ENCODE measurements around the gene AGBL4. TPM values are rescaled to one million over a fixed set of nuclear protein-coding genes. Genes with fewer than 3 reads are reported as not detected.
"Not testable (repeated sequence)": the region's sequence is repeated elsewhere in the genome, so short reads cannot be mapped to it uniquely, and the experiment has no call there.

Gene AGBL4
- total RNA-seq (ENCODE audit: insufficient read depth, low replicate concordance), result 3.1 TPM

DNA sequence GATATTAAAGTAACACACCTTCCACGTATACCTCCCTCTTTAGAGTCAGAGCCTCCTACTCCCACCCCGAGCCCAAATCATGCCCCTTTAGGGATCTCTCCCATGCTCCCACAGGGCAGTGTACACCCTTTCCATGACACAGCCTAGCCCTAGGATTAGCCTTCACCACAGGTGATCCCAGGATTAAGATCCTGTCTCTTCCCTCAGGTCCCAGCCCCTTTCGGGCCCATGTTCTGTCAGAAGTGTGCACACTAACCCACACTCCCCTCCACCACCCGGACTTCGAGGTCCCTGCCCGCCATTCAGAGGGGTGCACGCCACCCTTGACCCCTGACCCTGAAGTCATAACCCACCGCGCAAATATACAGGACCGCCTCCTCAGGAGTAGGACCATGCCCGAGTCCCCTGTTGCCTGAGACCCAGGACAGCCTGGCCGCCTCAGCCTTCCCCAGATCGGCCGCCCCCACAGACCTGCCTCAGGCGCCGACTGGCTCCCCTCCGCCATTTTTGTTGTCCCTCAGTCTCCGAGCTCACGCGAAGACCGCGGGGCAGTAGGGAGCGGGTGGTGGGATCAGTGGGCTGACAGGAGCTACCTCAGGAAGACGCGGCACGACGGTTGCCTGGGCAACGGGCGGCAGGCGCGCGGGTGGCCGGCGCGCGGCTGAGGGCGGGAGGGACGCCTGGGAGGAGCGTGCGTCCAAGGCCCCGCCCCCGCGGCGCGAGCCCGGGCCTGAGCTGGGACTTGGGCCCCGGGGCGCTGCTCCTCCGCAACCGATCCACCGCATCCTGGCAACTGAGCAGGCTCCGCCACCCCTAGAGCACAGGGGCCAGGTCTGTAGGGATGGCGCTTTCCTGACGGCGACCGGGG, at the start of gene AGBL4:
AGBL4 (minus strand) TSS at position 663 of the 868 bp plus-strand sequence.
- peak; percentile 38 for DNase-seq (ENCODE audit: low spot score)

DNA sequence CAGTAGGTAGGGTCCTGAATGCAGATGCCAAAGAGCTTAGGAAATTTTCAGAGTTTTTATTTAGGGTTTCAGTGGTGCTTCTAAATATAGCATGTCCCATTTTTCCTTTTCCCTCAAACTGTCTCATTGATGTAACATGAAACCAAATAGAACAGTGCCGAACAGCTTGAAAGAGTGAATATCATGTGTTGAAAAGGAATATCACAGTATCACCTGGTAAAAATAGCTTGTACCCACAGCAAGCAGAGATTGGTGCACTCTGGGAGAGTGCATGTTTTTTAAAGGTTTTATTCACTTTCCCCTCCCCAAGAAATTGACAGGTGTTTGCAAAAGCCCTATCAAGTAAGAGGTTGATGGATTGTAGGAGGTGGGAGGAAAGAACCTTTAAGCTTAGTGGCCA, 43.1 kb upstream of the AGBL4 start:
- no peak for DNase-seq (ENCODE audit: low spot score)

GRCh38 chr1:50060279-50060678, 36.5 kb upstream of the AGBL4 start:
- no peak for DNase-seq (ENCODE audit: low spot score)

GRCh38 chr1:50048791-50049190, 25.0 kb upstream of the AGBL4 start:
- DNase-seq (ENCODE audit: low spot score), result no peak

GRCh38 chr1:50047916-50048694, 24.4 kb upstream of the AGBL4 start:
- no peak for DNase-seq (ENCODE audit: low spot score)

GRCh38 chr1:50038237-50038809, 14.6 kb upstream of the AGBL4 start:
- DNase-seq (ENCODE audit: low spot score), result no peak

GRCh38 chr1:50027794-50028193, 4.0 kb upstream of the AGBL4 start:
- no peak for DNase-seq (ENCODE audit: low spot score)

- DNase-seq (ENCODE audit: low spot score), result no peak
Observed at GRCh38 chr1:49995734-49996133, 28.0 kb downstream of the AGBL4 start.

DNA sequence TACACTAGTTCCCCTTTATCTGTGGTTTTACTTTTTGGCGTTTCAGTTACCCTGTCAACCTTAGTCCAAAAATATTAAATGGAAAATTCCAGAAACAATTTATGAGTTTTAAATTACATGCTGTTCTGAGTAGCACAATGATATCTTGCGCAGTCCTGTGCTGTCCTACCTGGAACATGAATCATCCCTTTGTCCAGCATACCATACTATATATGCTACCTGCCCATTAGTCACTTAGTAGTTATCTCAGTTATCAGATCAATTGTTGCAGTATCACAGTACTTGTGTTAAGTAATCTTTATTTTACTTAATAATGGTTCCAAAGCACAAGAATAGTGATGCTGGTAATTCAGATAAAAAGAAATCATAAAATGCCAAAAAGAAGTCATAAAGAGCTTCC, 52.7 kb downstream of the AGBL4 start:
- no peak for DNase-seq (ENCODE audit: low spot score)

- DNase-seq (ENCODE audit: low spot score), result no peak
Observed at GRCh38 chr1:49951385-49951784, 72.4 kb downstream of the AGBL4 start.

DNA sequence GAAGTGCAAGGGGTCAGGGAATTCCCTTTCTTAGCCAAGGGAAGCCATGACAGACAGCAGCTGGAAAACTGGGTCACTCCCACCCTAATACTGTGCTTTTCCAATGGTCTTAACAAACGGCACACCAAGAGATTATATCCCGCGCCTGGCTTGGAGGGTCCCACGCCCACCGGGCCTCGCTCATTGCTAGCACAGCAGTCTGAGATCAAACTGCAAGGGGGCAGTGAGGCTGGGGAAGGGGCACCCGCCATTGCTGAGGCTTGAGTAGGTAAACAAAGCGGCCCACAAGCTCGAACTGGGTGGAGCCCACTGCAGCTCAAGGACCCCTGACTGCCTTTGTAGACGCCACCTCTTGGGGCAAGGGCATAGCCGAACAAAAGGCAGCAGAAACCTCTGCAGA, 108.5 kb downstream of the AGBL4 start:
- DNase-seq (ENCODE audit: low spot score), result not testable (repeated sequence)

GRCh38 chr1:49906365-49906764, 117.4 kb downstream of the AGBL4 start:
- no peak for DNase-seq (ENCODE audit: low spot score)

- no peak for DNase-seq (ENCODE audit: low spot score)
Observed at GRCh38 chr1:49864581-49864980, 159.2 kb downstream of the AGBL4 start.

GRCh38 chr1:49854741-49855140, 169.0 kb downstream of the AGBL4 start:
- no peak for DNase-seq (ENCODE audit: low spot score)

GRCh38 chr1:49842596-49842995, 181.2 kb downstream of the AGBL4 start:
- no peak for DNase-seq (ENCODE audit: low spot score)

- DNase-seq (ENCODE audit: low spot score), result no peak
Observed at GRCh38 chr1:49841767-49842166, 182.0 kb downstream of the AGBL4 start.

- no peak for DNase-seq (ENCODE audit: low spot score)
Observed at GRCh38 chr1:49824261-49824660, 199.5 kb downstream of the AGBL4 start.

- no peak for DNase-seq (ENCODE audit: low spot score)
Observed at GRCh38 chr1:49817681-49818080, 206.1 kb downstream of the AGBL4 start.

DNA sequence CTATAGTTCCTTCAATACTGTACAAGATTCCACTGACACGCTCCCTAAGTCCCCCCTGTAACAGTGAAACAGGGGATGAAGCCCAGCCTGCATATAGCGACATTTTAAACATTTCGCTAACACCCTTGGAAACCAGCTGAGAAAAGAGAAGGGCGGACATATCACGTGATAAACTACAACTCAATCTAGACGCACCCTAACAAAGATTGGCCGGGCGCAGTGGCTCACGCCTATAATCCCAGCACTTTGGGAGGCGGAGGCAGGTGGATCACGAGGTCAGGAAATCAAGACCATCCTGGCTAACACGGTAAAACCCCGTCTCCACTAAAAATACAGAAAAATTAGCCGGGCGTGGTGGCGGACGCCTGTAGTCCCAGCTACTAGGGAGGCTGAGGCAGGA, 236.7 kb downstream of the AGBL4 start:
- DNase-seq (ENCODE audit: low spot score), result not testable (repeated sequence)

- no peak for DNase-seq (ENCODE audit: low spot score)
Observed at GRCh38 chr1:49765034-49765433, 258.7 kb downstream of the AGBL4 start.

GRCh38 chr1:49738118-49738517, 285.6 kb downstream of the AGBL4 start:
- not testable (repeated sequence) for DNase-seq (ENCODE audit: low spot score)

DNA sequence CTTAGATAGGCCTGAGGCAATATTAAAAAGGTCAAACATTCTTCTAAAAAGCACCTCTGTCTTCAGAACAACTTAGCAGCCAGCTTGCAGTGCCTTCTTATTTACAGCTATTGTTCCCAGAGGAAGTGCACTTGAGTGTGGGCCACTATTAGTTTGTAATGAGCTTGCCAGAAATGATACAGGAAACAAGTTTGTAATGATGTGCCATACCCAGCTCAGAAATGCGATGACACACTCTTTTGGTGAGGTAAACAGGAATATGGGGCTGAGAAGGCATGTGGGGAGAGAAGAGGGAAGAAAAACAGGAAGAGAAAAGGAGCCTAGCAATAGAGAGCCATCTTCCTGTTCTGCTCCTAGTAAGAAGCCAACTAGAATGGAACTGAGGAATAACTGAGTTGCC, 295.4 kb downstream of the AGBL4 start:
- DNase-seq (ENCODE audit: low spot score), result no peak
